Epithelial cell of proximal tubule (primary cell): ENCODE results near the gene SLC35G4. TPM values are rescaled to one million over a fixed set of nuclear protein-coding genes. Genes with fewer than 3 reads are reported as not detected.
A peak's percentile ranks its signal among the peaks of the same experiment; 100 is the strongest.
"Not testable (repeated sequence)": the region's sequence is repeated elsewhere in the genome, so short reads cannot be mapped to it uniquely, and the experiment has no call there.

Experiments
- DNase-seq: peaks from one replicate; pipeline ENCODE4 v3.0.0-alpha.2; 2011; ENCODE audit warnings: low read depth
- H3K4me3 ChIP-seq: 2 replicates; pipeline ENCODE4 v1.5.1; 2011; ENCODE audit warnings: low read depth, mild to moderate bottlenecking, low read length
- total RNA-seq: library from RNA; depleted of rRNA; stranded (reverse); fragments of >200 nt; gene quantifications from 2 replicates; pipeline ENCODE4 v1.2.3, GENCODE V29; 2015
- TF ChIP-seq, protein P1 (sequence below): conservative IDR thresholded peaks from 2 replicates; pipeline ENCODE4 v1.5.1; 2012; ENCODE audit warnings: low read depth, mild to moderate bottlenecking, low read length

Gene SLC35G4
- total RNA-seq, 1 donor from 2014 or later: not detected

DNA sequence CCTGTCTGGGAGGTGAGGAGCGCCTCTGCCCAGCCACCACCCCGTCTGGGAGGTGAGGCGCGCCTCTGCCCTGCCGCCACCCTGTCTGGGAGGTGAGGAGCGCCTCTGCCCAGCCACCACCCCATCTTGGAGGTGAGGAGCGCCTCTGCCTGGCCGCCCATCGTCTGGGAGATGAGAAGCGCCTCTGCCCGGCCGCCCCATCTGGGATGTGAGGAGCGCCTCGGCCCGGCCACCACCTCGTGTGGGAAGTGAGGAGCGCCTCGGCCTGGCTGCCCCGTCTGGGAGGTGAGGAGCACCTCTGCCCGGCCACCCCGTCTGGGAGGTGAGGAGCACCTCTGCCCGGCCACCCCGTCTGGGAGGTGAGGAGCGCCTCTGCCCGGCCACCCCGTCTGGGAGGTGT is 38.4 kb downstream of the SLC35G4 start:
- DNase-seq: not testable (repeated sequence)

GRCh38 chr18:11649839-11650238 is 40.4 kb downstream of the SLC35G4 start:
- DNase-seq: no peak
- H3K4me3 ChIP-seq: no peak overlapping the region
- TF ChIP-seq, protein P1, sequence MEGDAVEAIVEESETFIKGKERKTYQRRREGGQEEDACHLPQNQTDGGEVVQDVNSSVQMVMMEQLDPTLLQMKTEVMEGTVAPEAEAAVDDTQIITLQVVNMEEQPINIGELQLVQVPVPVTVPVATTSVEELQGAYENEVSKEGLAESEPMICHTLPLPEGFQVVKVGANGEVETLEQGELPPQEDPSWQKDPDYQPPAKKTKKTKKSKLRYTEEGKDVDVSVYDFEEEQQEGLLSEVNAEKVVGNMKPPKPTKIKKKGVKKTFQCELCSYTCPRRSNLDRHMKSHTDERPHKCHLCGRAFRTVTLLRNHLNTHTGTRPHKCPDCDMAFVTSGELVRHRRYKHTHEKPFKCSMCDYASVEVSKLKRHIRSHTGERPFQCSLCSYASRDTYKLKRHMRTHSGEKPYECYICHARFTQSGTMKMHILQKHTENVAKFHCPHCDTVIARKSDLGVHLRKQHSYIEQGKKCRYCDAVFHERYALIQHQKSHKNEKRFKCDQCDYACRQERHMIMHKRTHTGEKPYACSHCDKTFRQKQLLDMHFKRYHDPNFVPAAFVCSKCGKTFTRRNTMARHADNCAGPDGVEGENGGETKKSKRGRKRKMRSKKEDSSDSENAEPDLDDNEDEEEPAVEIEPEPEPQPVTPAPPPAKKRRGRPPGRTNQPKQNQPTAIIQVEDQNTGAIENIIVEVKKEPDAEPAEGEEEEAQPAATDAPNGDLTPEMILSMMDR: no peak

More for the DNA sequence above, 38.4 kb downstream of the SLC35G4 start:
- H3K4me3 ChIP-seq: not testable (repeated sequence)

- no peak for DNase-seq
- H3K4me3 ChIP-seq: no peak overlapping the region
- TF ChIP-seq, protein P1: no peak
Measured at GRCh38 chr18:11651899-11652298, 42.5 kb downstream of the SLC35G4 start.

DNA sequence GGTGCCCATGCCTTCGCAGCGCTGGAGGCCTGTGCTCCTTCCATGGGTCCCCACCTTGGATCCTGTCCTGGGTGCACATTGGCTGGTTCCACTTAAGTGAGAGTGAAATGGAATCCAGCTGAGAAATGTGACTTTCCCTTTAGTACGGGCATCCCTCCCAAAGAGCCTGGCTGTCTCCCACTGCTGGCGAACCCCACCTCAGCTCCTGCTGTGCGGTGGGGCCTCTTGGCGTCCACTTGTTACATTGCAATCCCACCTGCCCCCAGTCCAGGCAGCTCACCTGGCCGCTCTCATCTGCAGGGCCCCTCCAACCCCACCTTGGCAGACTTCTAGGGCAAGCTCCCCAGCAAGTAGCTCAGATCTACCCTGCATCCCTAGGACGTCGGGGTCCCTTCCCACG is 44.1 kb downstream of the SLC35G4 start:
- DNase-seq: no peak
- TF ChIP-seq, protein P1: no peak
- no peak overlapping the region for H3K4me3 ChIP-seq

- TF ChIP-seq, protein P1: peak; percentile 88
- no peak overlapping the region for H3K4me3 ChIP-seq
- no peak for DNase-seq
Measured at GRCh38 chr18:11654736-11655605, 45.6 kb downstream of the SLC35G4 start.

- no peak for DNase-seq
- TF ChIP-seq, protein P1: no peak
- no peak overlapping the region for H3K4me3 ChIP-seq
Measured at GRCh38 chr18:11655606-11655932, 46.2 kb downstream of the SLC35G4 start.

- TF ChIP-seq, protein P1: no peak
- H3K4me3 ChIP-seq: no peak overlapping the region
- DNase-seq: no peak
Measured at GRCh38 chr18:11657152-11657551, 47.8 kb downstream of the SLC35G4 start.
